Measurements from ENCODE around the gene VENTX. TPM values are rescaled to one million over a fixed set of nuclear protein-coding genes. Genes with fewer than 3 reads are reported as not detected.

Gene VENTX
- total RNA-seq, 1 donor from 2014 or later: not detected

DNA sequence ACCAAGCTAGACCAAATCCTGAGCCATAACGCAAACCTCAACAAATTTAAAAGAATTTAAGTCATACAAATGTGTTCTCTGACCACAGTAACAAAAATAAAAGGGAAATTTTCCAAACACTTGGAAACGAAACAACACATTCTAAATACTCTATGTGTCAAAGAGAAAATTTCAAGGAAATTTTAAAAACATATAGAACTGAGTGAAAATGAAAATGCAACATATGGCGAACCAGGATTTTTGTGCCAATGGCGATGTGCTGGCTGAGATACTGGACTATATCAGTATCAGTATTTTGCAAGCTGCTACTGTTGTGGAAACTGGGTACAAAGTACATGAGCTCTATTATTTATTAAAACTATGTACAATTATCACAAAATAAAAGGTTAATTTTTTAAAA is 43.5 kb upstream of the VENTX start:
- Histone ChIP-seq H3K27ac (no peak overlapping the region), H3K79me2 (ENCODE audit: low read depth) (no peaks in the 10 kb centered on the region), H3K27me3 (no peaks in the 10 kb centered on the region), H3K4me3 (no peak overlapping the region), H3K36me3 (no peaks in the 10 kb centered on the region), H3K9me3 (ENCODE audit: low read depth) (no peaks in the 10 kb centered on the region), H4K20me1 (ENCODE audit: low read depth) (no peaks in the 10 kb centered on the region), H3K4me2 (no peak overlapping the region), H3F3A (ENCODE audit: low read depth) (no peaks in the 10 kb centered on the region), H2AFZ (replicated peaks) (no peak overlapping the region), H3K9ac (no peak overlapping the region), H3K4me1 (no peaks in the 10 kb centered on the region)
- no peak overlapping the region for H3K4me3 Mint-ChIP-seq
- TF ChIP-seq, protein P1, sequence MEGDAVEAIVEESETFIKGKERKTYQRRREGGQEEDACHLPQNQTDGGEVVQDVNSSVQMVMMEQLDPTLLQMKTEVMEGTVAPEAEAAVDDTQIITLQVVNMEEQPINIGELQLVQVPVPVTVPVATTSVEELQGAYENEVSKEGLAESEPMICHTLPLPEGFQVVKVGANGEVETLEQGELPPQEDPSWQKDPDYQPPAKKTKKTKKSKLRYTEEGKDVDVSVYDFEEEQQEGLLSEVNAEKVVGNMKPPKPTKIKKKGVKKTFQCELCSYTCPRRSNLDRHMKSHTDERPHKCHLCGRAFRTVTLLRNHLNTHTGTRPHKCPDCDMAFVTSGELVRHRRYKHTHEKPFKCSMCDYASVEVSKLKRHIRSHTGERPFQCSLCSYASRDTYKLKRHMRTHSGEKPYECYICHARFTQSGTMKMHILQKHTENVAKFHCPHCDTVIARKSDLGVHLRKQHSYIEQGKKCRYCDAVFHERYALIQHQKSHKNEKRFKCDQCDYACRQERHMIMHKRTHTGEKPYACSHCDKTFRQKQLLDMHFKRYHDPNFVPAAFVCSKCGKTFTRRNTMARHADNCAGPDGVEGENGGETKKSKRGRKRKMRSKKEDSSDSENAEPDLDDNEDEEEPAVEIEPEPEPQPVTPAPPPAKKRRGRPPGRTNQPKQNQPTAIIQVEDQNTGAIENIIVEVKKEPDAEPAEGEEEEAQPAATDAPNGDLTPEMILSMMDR (IDR thresholded peaks at IDR 0.05): no peak
- no peak for TF ChIP-seq EZH2 (IDR thresholded peaks at IDR 0.05)
- TF ChIP-seq EZH2phosphoT487 (IDR thresholded peaks at IDR 0.05): no peak
- no peaks in the 10 kb centered on the region for H3K4me1 Mint-ChIP-seq
- H3K27ac Mint-ChIP-seq: no peak overlapping the region
- peaks cover 8% of the 10 kb centered on the region for H3K9me3 Mint-ChIP-seq
- no peak for DNase-seq (ENCODE audit: low spot score)
- H3K27me3 Mint-ChIP-seq (ENCODE audit: insufficient read depth, low read depth): peaks cover 8% of the 10 kb centered on the region
- H3K36me3 Mint-ChIP-seq: peaks cover 1% of the 10 kb centered on the region

DNA sequence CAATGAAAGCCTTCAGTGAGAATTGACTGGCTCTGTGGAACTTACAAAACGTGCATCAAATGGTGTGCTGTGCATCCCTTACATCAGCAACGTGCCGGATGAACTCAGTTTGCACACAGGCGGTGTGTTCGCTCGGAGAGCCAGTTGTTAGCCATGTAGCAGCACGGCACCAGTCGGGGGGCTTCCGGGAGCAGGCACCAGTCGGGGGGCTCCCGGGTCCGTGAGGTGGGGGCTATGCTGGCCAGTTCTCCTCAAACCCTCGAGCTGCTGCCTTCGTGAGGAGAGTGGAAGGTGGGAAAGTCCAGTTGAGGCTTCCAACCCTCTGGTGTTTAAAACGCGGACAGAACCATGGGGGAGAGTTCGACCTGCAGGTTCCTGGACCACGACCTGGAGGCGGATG is 42.6 kb upstream of the VENTX start:
- no peak for TF ChIP-seq EZH2 (IDR thresholded peaks at IDR 0.05)
- TF ChIP-seq EZH2phosphoT487 (IDR thresholded peaks at IDR 0.05): no peak
- TF ChIP-seq, protein P1 (IDR thresholded peaks at IDR 0.05): no peak

DNA sequence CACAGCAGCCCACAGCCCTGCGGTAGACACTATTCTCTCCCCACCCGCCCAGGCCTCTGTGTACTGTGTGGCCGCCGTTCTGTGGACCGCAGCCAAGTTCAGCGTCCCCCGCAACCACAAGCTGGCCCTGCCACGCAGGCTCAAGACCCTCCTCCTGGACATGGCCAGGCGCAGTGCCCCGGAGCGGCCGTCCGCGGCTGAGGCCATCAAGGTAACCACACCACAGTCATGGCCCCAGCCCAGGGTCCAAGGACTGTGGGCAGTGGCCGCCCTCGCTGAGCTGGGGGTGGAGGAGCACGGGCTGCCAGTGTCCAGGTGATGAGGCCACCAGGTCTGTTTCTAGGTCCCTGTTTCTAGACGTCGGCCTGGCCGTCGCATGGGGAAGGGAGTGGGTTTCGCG is 42.0 kb upstream of the VENTX start:
- peaks cover 8% of the 10 kb centered on the region for H3K9me3 Mint-ChIP-seq

More for the DNA sequence above, 42.6 kb upstream of the VENTX start:
- no peak overlapping the region for H3K4me2 ChIP-seq
- Mint-ChIP-seq H3K9me3 (peaks cover 8% of the 10 kb centered on the region), H3K27ac (no peak overlapping the region), H3K4me3 (no peak overlapping the region), H3K36me3 (peaks cover 1% of the 10 kb centered on the region), H3K4me1 (no peaks in the 10 kb centered on the region), H3K27me3 (ENCODE audit: insufficient read depth, low read depth) (peaks cover 8% of the 10 kb centered on the region)
- H3K36me3 ChIP-seq: no peaks in the 10 kb centered on the region
- H3F3A ChIP-seq (ENCODE audit: low read depth): no peaks in the 10 kb centered on the region
- DNase-seq (ENCODE audit: low spot score): no peak
- no peaks in the 10 kb centered on the region for H3K4me1 ChIP-seq
- no peaks in the 10 kb centered on the region for H3K9me3 ChIP-seq (ENCODE audit: low read depth)
- no peak overlapping the region for H3K9ac ChIP-seq
- no peak overlapping the region for H3K27ac ChIP-seq
- H3K27me3 ChIP-seq: no peaks in the 10 kb centered on the region
- no peaks in the 10 kb centered on the region for H3K79me2 ChIP-seq (ENCODE audit: low read depth)
- H4K20me1 ChIP-seq (ENCODE audit: low read depth): no peaks in the 10 kb centered on the region
- H2AFZ ChIP-seq (replicated peaks): no peak overlapping the region
- no peak overlapping the region for H3K4me3 ChIP-seq

More for the DNA sequence above, 42.0 kb upstream of the VENTX start:
- H3K4me1 Mint-ChIP-seq: no peaks in the 10 kb centered on the region
- Histone ChIP-seq H3F3A (ENCODE audit: low read depth) (no peaks in the 10 kb centered on the region), H2AFZ (replicated peaks) (no peak overlapping the region), H3K4me3 (no peak overlapping the region), H3K9me3 (ENCODE audit: low read depth) (no peaks in the 10 kb centered on the region), H3K27ac (no peak overlapping the region), H3K4me2 (no peak overlapping the region), H3K4me1 (no peaks in the 10 kb centered on the region), H4K20me1 (ENCODE audit: low read depth) (no peaks in the 10 kb centered on the region), H3K9ac (no peak overlapping the region), H3K27me3 (no peaks in the 10 kb centered on the region), H3K79me2 (ENCODE audit: low read depth) (no peaks in the 10 kb centered on the region), H3K36me3 (no peaks in the 10 kb centered on the region)
- no peak overlapping the region for H3K27ac Mint-ChIP-seq
- no peak for DNase-seq (ENCODE audit: low spot score)
- H3K27me3 Mint-ChIP-seq (ENCODE audit: insufficient read depth, low read depth): peaks cover 8% of the 10 kb centered on the region
- peaks cover 1% of the 10 kb centered on the region for H3K36me3 Mint-ChIP-seq
- H3K4me3 Mint-ChIP-seq: no peak overlapping the region
- TF ChIP-seq EZH2phosphoT487 (IDR thresholded peaks at IDR 0.05) (no peak), EZH2 (IDR thresholded peaks at IDR 0.05) (no peak)
- TF ChIP-seq, protein P1 (IDR thresholded peaks at IDR 0.05): no peak

Data from neural progenitor cell (in vitro differentiated cells).